Endodermal cell (in vitro differentiated cells): ENCODE measurements around the gene VAC14. TPM values are rescaled to one million over a fixed set of nuclear protein-coding genes. Genes with fewer than 3 reads are reported as not detected.

Experiments
- DNase-seq: peaks from one replicate; pipeline ENCODE4 v3.0.0-alpha.2; 2017
- H3K27ac ChIP-seq: 2 replicates; pipeline ENCODE4 v1.5.1; 2013; ENCODE audit warnings: mild to moderate bottlenecking, low read depth, low read length, moderate library complexity
- H3K27me3 ChIP-seq: 2 replicates; pipeline ENCODE4 v1.6.1; 2013; ENCODE audit warnings: mild to moderate bottlenecking, low read length, moderate library complexity; ENCODE audit not compliant: insufficient read depth, control insufficient read depth, poor library complexity, severe bottlenecking
- H3K36me3 ChIP-seq: 2 replicates; pipeline ENCODE4 v1.7.0; 2013; ENCODE audit warnings: mild to moderate bottlenecking, low read length, moderate library complexity; ENCODE audit not compliant: control insufficient read depth, insufficient read depth
- H3K4me1 ChIP-seq: one replicate; pipeline ENCODE4 v1.7.0; 2013; ENCODE audit warnings: low read length; ENCODE audit not compliant: control insufficient read depth, insufficient read depth
- H3K4me3 ChIP-seq: 2 replicates; pipeline ENCODE4 v1.5.1; 2013; ENCODE audit warnings: mild to moderate bottlenecking, low read length, moderate library complexity
- H3K9ac ChIP-seq: 2 replicates; pipeline ENCODE4 v1.6.1; 2013; ENCODE audit warnings: mild to moderate bottlenecking, low read length, moderate library complexity; ENCODE audit not compliant: poor library complexity, severe bottlenecking; ENCODE audit errors: extremely low read depth
- H3K9me3 ChIP-seq: 2 replicates; pipeline ENCODE4 v1.6.1; 2013; ENCODE audit warnings: mild to moderate bottlenecking, low read length, moderate library complexity; ENCODE audit not compliant: control insufficient read depth
- H3K27ac Mint-ChIP-seq: 2 replicates; pipeline ENCODE4 v1.8.0; 2020; ENCODE audit warnings: mixed read lengths
- H3K27me3 Mint-ChIP-seq: 2 replicates; pipeline ENCODE4 v1.8.0; 2021; ENCODE audit warnings: mild to moderate bottlenecking, mixed read lengths; ENCODE audit not compliant: insufficient read depth
- H3K36me3 Mint-ChIP-seq: 2 replicates; pipeline ENCODE4 v1.8.0; 2020; ENCODE audit warnings: low read depth, mixed read lengths
- H3K4me1 Mint-ChIP-seq: 2 replicates; pipeline ENCODE4 v1.8.0; 2020; ENCODE audit warnings: mixed read lengths
- H3K4me3 Mint-ChIP-seq: 2 replicates; pipeline ENCODE4 v1.8.0; 2020; ENCODE audit warnings: mild to moderate bottlenecking, moderate library complexity, mixed read lengths
- H3K9me3 Mint-ChIP-seq: 2 replicates; pipeline ENCODE4 v1.8.0; 2020; ENCODE audit warnings: mild to moderate bottlenecking, mixed read lengths
- CTCF ChIP-seq: fragments of 200-600 bp; sonication (generic); conservative IDR thresholded peaks from 2 replicates; pipeline ENCODE4 v1.5.0; 2021; ENCODE audit warnings: antibody characterized with exemption, mild to moderate bottlenecking
- WGBS, 2 experiments: methylation state at CpG; one replicate each; pipeline versions ENCODE4 v1.1.5 to v1.1.7; 2013; ENCODE audit warnings: missing lambda C conversion rate in 2 of 2, mixed read lengths in 1 of 2; ENCODE audit not compliant: insufficient coverage in 1 of 2, insufficient read length in 1 of 2; 5-methylcytosine and 5-hydroxymethylcytosine counted together
- total RNA-seq, 2 donors: library from RNA; stranded (reverse); fragmentation: NEBNext Ultra II Directional in 1 of 2; extraction: Animal tissue kit (Norgen Biotek cat#: 25700) in 1 of 2; gene quantifications; 2 replicates in 1 of 2; 3 replicates in 1 of 2; pipeline ENCODE4 v1.2.1, GENCODE V29; 2021

The VAC14 gene
- total RNA-seq, 2 donors from 2014 or later, result 47.5 to 48.7 TPM

DNA sequence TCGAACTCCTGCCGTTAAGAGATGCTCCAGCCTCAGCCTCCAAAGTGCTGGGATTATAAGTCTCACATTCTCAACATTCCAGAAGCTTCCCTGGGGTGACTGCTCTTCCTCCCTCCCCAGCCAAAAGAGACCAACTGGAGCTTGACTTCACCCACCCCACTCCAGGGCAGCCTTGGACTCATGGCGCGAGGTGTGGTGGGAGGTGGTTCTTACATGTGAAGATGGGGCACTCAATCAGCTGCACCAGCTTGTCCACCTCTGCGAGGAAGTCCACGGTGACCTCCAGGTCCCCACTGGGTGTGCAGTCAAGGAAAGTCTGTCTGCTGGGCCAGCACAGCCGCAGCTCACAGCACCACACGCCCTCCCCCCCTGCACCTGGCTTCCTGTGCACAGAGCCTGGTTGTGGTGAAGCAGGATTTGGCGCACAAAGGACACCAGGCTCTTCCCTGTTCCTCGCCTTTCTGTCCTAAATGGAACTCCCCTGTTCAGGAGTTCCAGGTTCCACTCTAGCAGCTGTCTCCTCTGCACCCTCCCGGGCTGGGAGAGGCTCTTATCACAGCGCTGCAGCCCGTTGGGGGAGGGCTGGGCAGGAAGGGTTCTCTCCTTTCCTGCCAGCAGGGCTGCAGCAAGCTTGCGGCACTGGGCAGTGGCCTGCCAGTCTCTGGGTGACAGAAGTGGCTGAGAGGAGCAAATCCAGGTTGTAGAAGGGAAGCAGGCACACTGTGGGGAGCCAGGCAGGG, 105.5 kb downstream of the VAC14 start:
- H3K27me3 ChIP-seq, result no peaks in the 10 kb centered on the region
- no peaks in the 10 kb centered on the region for H3K27me3 Mint-ChIP-seq
- no peaks in the 10 kb centered on the region for H3K9me3 Mint-ChIP-seq
- TF ChIP-seq CTCF, result peak; percentile 26
- WGBS, 2 experiments, result 88 to 90% methylated on average over 9 to 14 of the region's 14 CpGs
- peak; percentile 75 for DNase-seq
- no peaks in the 10 kb centered on the region for H3K9me3 ChIP-seq
- H3K27ac Mint-ChIP-seq, result peak overlapping the region; percentile 74
- H3K4me1 ChIP-seq, result peaks cover 10% of the 10 kb centered on the region
- peaks cover 3% of the 10 kb centered on the region for H3K36me3 ChIP-seq
- H3K27ac ChIP-seq, result no peak overlapping the region
- H3K4me1 Mint-ChIP-seq, result peaks cover 14% of the 10 kb centered on the region
- H3K36me3 Mint-ChIP-seq, result peaks cover 10% of the 10 kb centered on the region
- H3K4me3 ChIP-seq, result no peak overlapping the region
- no peak overlapping the region for H3K9ac ChIP-seq
- no peak overlapping the region for H3K4me3 Mint-ChIP-seq

DNA sequence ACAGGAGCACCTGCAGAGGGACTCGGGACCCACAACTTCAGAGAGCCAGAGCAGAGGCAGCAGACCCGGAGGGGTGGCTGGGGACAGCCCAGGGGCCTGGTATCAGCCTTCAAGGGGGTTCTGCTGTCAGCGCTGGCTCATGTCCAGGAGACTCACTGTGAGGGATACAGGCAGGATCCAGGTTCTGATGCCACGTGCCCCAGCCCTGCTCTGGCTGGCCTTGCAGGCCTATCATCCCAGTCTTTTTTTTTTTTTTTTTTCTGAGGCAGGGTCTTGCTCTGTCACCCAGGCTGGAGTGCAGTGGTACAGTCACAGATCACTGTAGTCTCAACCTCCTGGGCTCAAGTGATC, 106.1 kb downstream of the VAC14 start:
- H3K9ac ChIP-seq, result no peak overlapping the region
- Mint-ChIP-seq H3K4me1 (peaks cover 14% of the 10 kb centered on the region), H3K9me3 (no peaks in the 10 kb centered on the region)

DNA sequence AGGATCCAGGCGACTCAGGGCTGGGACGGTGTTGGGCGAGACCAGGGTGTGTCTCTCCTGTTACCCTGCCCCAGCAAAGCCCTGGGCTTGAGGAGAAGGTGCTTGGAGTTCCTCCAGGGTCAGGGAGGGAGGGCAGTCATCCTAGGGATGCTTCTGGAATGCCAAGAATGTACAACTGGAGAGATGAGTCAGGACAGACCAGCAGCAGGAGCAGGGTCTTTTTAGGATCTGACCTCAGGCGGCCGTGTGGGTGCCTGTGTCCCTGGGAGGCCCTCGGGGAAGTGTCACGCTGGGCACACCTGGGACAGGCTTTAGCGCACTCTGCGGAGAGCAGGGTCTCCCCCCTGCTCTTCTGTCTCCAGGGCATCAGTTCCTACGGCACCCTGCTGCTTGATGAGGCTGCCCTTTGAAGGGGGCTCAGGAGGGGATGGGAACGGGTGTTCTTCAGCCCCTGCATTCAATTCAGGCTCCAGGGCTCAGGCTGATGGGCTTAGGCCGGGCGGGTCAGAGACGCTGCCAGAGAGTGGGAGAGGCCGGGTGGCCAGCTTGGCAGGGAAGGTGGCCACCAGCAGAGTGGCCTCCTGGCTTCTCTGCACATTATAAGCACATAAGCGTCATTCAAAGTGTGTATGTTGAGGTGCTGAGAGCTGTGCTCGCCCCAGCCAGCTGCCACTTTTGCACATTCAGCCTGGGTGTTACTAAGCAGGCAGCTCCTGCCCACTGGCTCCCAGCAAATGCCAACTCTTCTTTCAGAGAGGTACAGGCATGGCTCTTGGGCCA, 106.7 kb downstream of the VAC14 start:
- Mint-ChIP-seq H3K9me3 (no peaks in the 10 kb centered on the region), H3K36me3 (peaks cover 10% of the 10 kb centered on the region), H3K4me3 (no peak overlapping the region), H3K4me1 (peaks cover 14% of the 10 kb centered on the region), H3K27me3 (no peaks in the 10 kb centered on the region), H3K27ac (peak overlapping the region; percentile 74)
- Histone ChIP-seq H3K36me3 (peaks cover under 1% of the 10 kb centered on the region), H3K27me3 (no peaks in the 10 kb centered on the region), H3K9ac (no peak overlapping the region), H3K4me1 (peaks cover 10% of the 10 kb centered on the region), H3K4me3 (no peak overlapping the region), H3K9me3 (no peaks in the 10 kb centered on the region), H3K27ac (peak overlapping the region; percentile 88)
- WGBS, 2 experiments, result 68 to 74% methylated on average over 10 to 17 of the region's 17 CpGs
- TF ChIP-seq CTCF, result no peak
- DNase-seq, result peak; percentile 87

More for the DNA sequence above, 106.1 kb downstream of the VAC14 start:
- H3K9me3 ChIP-seq, result no peaks in the 10 kb centered on the region
- TF ChIP-seq CTCF, result no peak
- H3K4me3 ChIP-seq, result no peak overlapping the region
- DNase-seq, result no peak
- H3K4me1 ChIP-seq, result peaks cover 10% of the 10 kb centered on the region
- peaks cover 3% of the 10 kb centered on the region for H3K36me3 ChIP-seq
- H3K27ac ChIP-seq, result peak overlapping the region; percentile 88
- H3K27me3 ChIP-seq, result no peaks in the 10 kb centered on the region
- 89 to 97% methylated on average over 3 to 4 of the region's 4 CpGs for WGBS, 2 experiments
- Mint-ChIP-seq H3K27ac (peak overlapping the region; percentile 74), H3K27me3 (no peaks in the 10 kb centered on the region), H3K36me3 (peaks cover 10% of the 10 kb centered on the region), H3K4me3 (no peak overlapping the region)
